Measurements from ENCODE around the gene SLC2A11. TPM values are rescaled to one million over a fixed set of nuclear protein-coding genes. Genes with fewer than 3 reads are reported as not detected.
"Not testable (repeated sequence)": the region's sequence is repeated elsewhere in the genome, so short reads cannot be mapped to it uniquely, and the experiment has no call there.

The SLC2A11 gene
- total and polyA plus RNA-seq, 11 donors, result 8.7 to 31.2 (median 18.7) TPM

DNA sequence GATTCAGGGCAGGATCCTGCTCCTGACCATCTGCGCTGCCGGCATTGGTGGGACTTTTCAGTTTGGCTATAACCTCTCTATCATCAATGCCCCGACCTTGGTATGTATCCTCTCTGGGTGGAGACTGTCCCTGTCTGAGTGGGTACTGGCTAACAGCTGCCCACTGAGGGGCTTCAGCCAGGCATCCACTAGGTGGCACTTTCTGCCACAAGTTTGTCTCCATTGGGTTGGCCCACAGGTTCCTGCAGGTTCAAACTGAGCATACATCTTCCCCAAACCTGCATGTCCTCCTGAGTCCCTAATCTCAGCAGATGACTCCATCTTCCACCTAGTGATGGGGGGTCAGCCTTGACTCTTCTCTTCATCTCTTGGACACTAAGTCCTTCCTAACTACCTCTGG lies 4.4 kb downstream of the SLC2A11 start:
- ATAC-seq, result no peak
- H3K27ac ChIP-seq, result no peak overlapping the region
- 72 to 87% (median 78%) methylated on average over 3 of the region's 3 CpGs for WGBS, 4 donors
- DNase-seq, result no peak
- no peak overlapping the region for H3K4me3 ChIP-seq
- no peaks in the 10 kb centered on the region for H3K9me3 ChIP-seq
- H3K4me1 ChIP-seq, result peaks cover 0 to 24% (median 12%) of the 10 kb centered on the region in 12 donors
- intact Hi-C loops (cut with DNase I), result loop anchor here in 2 of 10 donors (10.0 kb wide), 2 partner anchors 73 to 93 kb away; no protein-coding TSS in a partner anchor
- H3K27me3 ChIP-seq, result no peaks in the 10 kb centered on the region
- peaks cover 0 to 15% (median 10%) of the 10 kb centered on the region in 9 donors for H3K36me3 ChIP-seq
- TF ChIP-seq, protein P1, sequence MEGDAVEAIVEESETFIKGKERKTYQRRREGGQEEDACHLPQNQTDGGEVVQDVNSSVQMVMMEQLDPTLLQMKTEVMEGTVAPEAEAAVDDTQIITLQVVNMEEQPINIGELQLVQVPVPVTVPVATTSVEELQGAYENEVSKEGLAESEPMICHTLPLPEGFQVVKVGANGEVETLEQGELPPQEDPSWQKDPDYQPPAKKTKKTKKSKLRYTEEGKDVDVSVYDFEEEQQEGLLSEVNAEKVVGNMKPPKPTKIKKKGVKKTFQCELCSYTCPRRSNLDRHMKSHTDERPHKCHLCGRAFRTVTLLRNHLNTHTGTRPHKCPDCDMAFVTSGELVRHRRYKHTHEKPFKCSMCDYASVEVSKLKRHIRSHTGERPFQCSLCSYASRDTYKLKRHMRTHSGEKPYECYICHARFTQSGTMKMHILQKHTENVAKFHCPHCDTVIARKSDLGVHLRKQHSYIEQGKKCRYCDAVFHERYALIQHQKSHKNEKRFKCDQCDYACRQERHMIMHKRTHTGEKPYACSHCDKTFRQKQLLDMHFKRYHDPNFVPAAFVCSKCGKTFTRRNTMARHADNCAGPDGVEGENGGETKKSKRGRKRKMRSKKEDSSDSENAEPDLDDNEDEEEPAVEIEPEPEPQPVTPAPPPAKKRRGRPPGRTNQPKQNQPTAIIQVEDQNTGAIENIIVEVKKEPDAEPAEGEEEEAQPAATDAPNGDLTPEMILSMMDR (IDR thresholded peaks at IDR 0.05), result peak in 10 of 12 donors; percentile 13 to 56 (median 48)
- no peak for TF ChIP-seq POLR2A (IDR thresholded peaks at IDR 0.05)

DNA sequence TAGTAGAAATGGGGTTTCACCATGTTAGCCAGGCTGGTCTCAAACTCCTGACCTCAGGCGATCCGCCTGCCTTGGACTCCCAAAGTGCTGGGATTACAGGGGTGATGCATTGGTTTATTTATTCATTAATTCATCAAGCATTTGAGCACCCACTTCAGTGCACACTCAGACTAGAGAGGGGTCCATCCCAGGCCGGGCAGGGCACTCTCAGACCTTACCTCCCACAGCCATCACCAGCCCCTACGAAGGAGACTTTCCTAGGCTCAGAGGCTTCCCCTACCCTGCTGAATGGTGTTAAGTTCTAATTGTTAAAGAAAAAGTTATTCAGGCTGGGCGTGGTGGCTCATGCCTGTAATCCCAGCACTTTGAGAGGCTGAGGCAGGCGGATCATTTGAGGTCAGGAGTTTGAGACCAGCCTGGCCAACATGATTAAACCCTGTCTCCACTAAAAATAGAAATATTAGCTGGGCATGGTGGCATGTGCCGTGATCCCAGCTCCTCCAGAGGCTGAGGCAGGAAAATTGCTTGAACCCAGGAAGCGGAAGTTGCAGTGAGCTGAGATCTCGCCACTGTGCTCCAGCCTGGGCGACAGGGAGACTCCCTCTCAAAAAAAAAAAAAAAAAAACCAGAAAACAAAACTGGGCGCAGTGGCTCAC lies 7.0 kb downstream of the SLC2A11 start:
- DNase-seq, H3K9me3 ChIP-seq, H3K27me3 ChIP-seq, H3K4me3 ChIP-seq, H3K4me1 ChIP-seq: not testable (repeated sequence)
- WGBS, 4 donors, result 61 to 75% (median 68%) methylated on average over 11 of the region's 11 CpGs
- intact Hi-C loops (cut with DNase I), result loop anchor here in 2 of 10 donors (10.0 kb wide), 2 partner anchors 70 to 90 kb away; no protein-coding TSS in a partner anchor
- ATAC-seq, result peak in 2 of 4 donors; percentile 27 to 53
- peaks cover 0 to 41% (median 32%) of the 10 kb centered on the region in 9 donors for H3K36me3 ChIP-seq
- peak overlapping the region in 2 of 12 donors; percentile 46 to 64 for H3K27ac ChIP-seq

DNA sequence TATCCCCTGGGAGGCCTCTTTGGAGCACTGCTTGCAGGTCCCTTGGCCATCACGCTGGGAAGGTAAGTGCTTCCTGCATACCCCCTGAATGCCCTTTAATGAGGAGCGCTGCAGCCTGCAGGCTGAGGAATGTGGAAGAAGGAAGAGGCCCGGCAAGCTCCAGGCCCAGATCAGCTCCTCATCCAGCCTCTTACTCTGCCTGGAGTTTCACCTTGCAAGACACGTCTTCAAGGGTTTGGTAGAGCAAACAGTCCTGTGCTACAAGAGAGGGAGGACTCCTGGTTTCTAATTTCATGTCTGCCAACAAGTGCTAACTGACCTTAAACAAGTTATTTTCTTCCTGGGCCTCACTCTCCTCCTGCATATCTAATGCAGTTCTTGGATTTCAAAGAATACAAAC lies 10.9 kb downstream of the SLC2A11 start:
- ATAC-seq, result no peak
- intact Hi-C loops (cut with DNase I), result loop anchor here in 2 of 10 donors (10.0 kb wide), 2 partner anchors 66 to 86 kb away; no protein-coding TSS in a partner anchor
- peaks cover 0 to 9% (median 0%) of the 10 kb centered on the region in 12 donors for H3K4me1 ChIP-seq
- H3K9me3 ChIP-seq, result no peaks in the 10 kb centered on the region
- TF ChIP-seq, protein P1 (IDR thresholded peaks at IDR 0.05), result no peak
- TF ChIP-seq POLR2A (IDR thresholded peaks at IDR 0.05), result no peak
- no peaks in the 10 kb centered on the region for H3K27me3 ChIP-seq
- H3K36me3 ChIP-seq, result peaks cover 0 to 61% (median 35%) of the 10 kb centered on the region in 9 donors
- WGBS, 4 donors, result 86 to 92% (median 90%) methylated on average over 4 of the region's 4 CpGs
- H3K27ac ChIP-seq, result no peak overlapping the region
- no peak overlapping the region for H3K4me3 ChIP-seq
- DNase-seq, result no peak

DNA sequence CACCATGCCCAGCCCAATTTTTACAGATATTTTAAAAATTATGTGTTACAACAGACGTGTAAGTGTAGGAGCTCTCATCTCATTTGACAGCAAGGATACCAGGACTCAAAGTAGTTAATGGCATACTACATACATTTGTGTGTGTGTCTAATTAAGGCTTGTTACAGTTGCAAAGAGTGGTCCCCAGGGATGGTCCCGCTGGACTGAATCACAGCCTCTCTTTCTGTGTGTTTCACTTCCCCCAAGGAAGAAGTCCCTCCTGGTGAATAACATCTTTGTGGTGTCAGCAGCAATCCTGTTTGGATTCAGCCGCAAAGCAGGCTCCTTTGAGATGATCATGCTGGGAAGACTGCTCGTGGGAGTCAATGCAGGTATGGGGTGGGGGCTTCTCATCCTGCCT lies 17.2 kb downstream of the SLC2A11 start:
- Histone ChIP-seq H3K36me3 (peaks cover 0 to 77% (median 34%) of the 10 kb centered on the region in 9 donors), H3K27ac (no peak overlapping the region), H3K9me3 (no peaks in the 10 kb centered on the region), H3K4me1 (peaks cover 0 to 13% (median 0%) of the 10 kb centered on the region in 12 donors), H3K4me3 (no peak overlapping the region), H3K27me3 (no peaks in the 10 kb centered on the region)
- TF ChIP-seq POLR2A (IDR thresholded peaks at IDR 0.05), result no peak
- TF ChIP-seq, protein P1 (IDR thresholded peaks at IDR 0.05), result no peak
- intact Hi-C loops (cut with DNase I), result loop anchor here in 1 of 10 donors (5.0 kb wide), 1 partner anchor 197 kb away; no protein-coding TSS in a partner anchor
- DNase-seq (no peak), ATAC-seq (no peak)
- 87 to 93% (median 91%) methylated on average over 4 of the region's 4 CpGs for WGBS, 4 donors
